Naive B cell (primary cell): ENCODE measurements around the gene PRKCA. TPM values are rescaled to one million over a fixed set of nuclear protein-coding genes. Genes with fewer than 3 reads are reported as not detected.
"Not testable (repeated sequence)": the region's sequence is repeated elsewhere in the genome, so short reads cannot be mapped to it uniquely, and the experiment has no call there.

ENCODE experiments used
- ATAC-seq, 2 donors: fragments of 150-1000 bp; cut with Tn5 transposase; 2 replicates each; pipeline ENCODE4 v1.10.0; 2021; ENCODE audit warnings: low read depth in 2 of 2, mild to moderate bottlenecking in 2 of 2, moderate library complexity in 2 of 2
- DNase-seq: peaks from one replicate; pipeline ENCODE4 v3.0.0; 2022
- H3K27ac Mint-ChIP-seq, 6 donors: one replicate each; pipeline ENCODE4 v1.8.0; 2020 to 2022; ENCODE audit warnings: mild to moderate bottlenecking in 6 of 6, mixed read lengths in 6 of 6, moderate library complexity in 5 of 6, inconsistent platforms in 2 of 6
- H3K27me3 Mint-ChIP-seq, 3 donors: one replicate each; pipeline ENCODE4 v1.8.0; 2021 to 2022; ENCODE audit warnings: mixed read lengths in 3 of 3, mild to moderate bottlenecking in 1 of 3
- H3K36me3 Mint-ChIP-seq, 2 donors: one replicate each; pipeline ENCODE4 v1.8.0; 2020 to 2022; ENCODE audit warnings: mixed read lengths in 2 of 2, inconsistent platforms in 1 of 2, mild to moderate bottlenecking in 1 of 2
- H3K4me1 Mint-ChIP-seq, 3 donors: one replicate each; pipeline ENCODE4 v1.8.0; 2020 to 2022; ENCODE audit warnings: mixed read lengths in 3 of 3, inconsistent platforms in 1 of 3, mild to moderate bottlenecking in 1 of 3, moderate library complexity in 1 of 3
- H3K4me3 Mint-ChIP-seq, 8 donors: one replicate each; pipeline ENCODE4 v1.8.0; 2020 to 2022; ENCODE audit warnings: mild to moderate bottlenecking in 8 of 8, mixed read lengths in 8 of 8, moderate library complexity in 8 of 8, inconsistent platforms in 2 of 8
- H3K9me3 Mint-ChIP-seq, 7 donors: one replicate each; pipeline ENCODE4 v1.8.0; 2020 to 2022; ENCODE audit warnings: mixed read lengths in 7 of 7, mild to moderate bottlenecking in 5 of 7, inconsistent platforms in 2 of 7, moderate library complexity in 1 of 7
- polyA plus RNA-seq, 6 donors: library from polyadenylated mRNA; unstranded; fragments of 300-500 nt; fragmentation: Illumina TruSeq; gene quantifications; one replicate each; pipeline ENCODE4 v1.2.3, GENCODE V29; 2021; ENCODE audit warnings: low read depth in 6 of 6

The PRKCA gene
- polyA plus RNA-seq, 6 donors from 2014 or later: 0.03 to 0.06 TPM; not detected in 4

GRCh38 chr17:66275651-66276050 lies 26.8 kb upstream of the PRKCA start:
- Mint-ChIP-seq H3K4me1 (no peaks in the 10 kb centered on the region), H3K27me3 (peaks cover 2 to 15% (median 11%) of the 10 kb centered on the region in 3 donors), H3K27ac (peak overlapping the region in 1 of 6 donors; percentile 71), H3K9me3 (peaks cover 0 to 13% (median 0%) of the 10 kb centered on the region in 7 donors), H3K36me3 (no peaks in the 10 kb centered on the region), H3K4me3 (no peak overlapping the region)
- DNase-seq: no peak
- no peak for ATAC-seq

GRCh38 chr17:66276328-66276937 lies 26.0 kb upstream of the PRKCA start:
- Mint-ChIP-seq H3K4me3 (no peak overlapping the region), H3K27me3 (peaks cover 0 to 15% (median 11%) of the 10 kb centered on the region in 3 donors), H3K27ac (no peak overlapping the region), H3K9me3 (peaks cover 0 to 6% (median 0%) of the 10 kb centered on the region in 7 donors), H3K36me3 (no peaks in the 10 kb centered on the region), H3K4me1 (no peaks in the 10 kb centered on the region)
- DNase-seq: no peak
- ATAC-seq: no peak

GRCh38 chr17:66277191-66277590 lies 25.2 kb upstream of the PRKCA start:
- Mint-ChIP-seq H3K27ac (peak overlapping the region in 1 of 6 donors; percentile 47), H3K4me1 (no peaks in the 10 kb centered on the region), H3K36me3 (no peaks in the 10 kb centered on the region), H3K9me3 (no peaks in the 10 kb centered on the region), H3K27me3 (peaks cover 0 to 16% (median 10%) of the 10 kb centered on the region in 3 donors), H3K4me3 (no peak overlapping the region)
- DNase-seq (no peak), ATAC-seq (no peak)

GRCh38 chr17:66281661-66282369 lies 20.6 kb upstream of the PRKCA start:
- no peaks in the 10 kb centered on the region for H3K36me3 Mint-ChIP-seq
- H3K9me3 Mint-ChIP-seq: peaks cover 0 to 2% (median 0%) of the 10 kb centered on the region in 7 donors
- H3K27ac Mint-ChIP-seq: no peak overlapping the region
- no peak overlapping the region for H3K4me3 Mint-ChIP-seq
- no peak for ATAC-seq
- peaks cover 11 to 25% (median 17%) of the 10 kb centered on the region in 3 donors for H3K27me3 Mint-ChIP-seq
- H3K4me1 Mint-ChIP-seq: no peaks in the 10 kb centered on the region
- DNase-seq: no peak

- no peak overlapping the region for H3K4me3 Mint-ChIP-seq
- H3K9me3 Mint-ChIP-seq: peaks cover 0 to 2% (median 0%) of the 10 kb centered on the region in 7 donors
- H3K36me3 Mint-ChIP-seq: no peaks in the 10 kb centered on the region
- no peak for ATAC-seq
- no peaks in the 10 kb centered on the region for H3K4me1 Mint-ChIP-seq
- no peak for DNase-seq
- H3K27me3 Mint-ChIP-seq: peaks cover 19 to 40% (median 31%) of the 10 kb centered on the region in 3 donors
- no peak overlapping the region for H3K27ac Mint-ChIP-seq
Observed at GRCh38 chr17:66283296-66283934, 19.0 kb upstream of the PRKCA start.

GRCh38 chr17:66283971-66284370 lies 18.4 kb upstream of the PRKCA start:
- peaks cover 0 to 2% (median 0%) of the 10 kb centered on the region in 7 donors for H3K9me3 Mint-ChIP-seq
- ATAC-seq (no peak), DNase-seq (no peak)
- H3K4me1 Mint-ChIP-seq: no peaks in the 10 kb centered on the region
- H3K4me3 Mint-ChIP-seq: no peak overlapping the region
- H3K27me3 Mint-ChIP-seq: peaks cover 19 to 40% (median 32%) of the 10 kb centered on the region in 3 donors
- H3K36me3 Mint-ChIP-seq: no peaks in the 10 kb centered on the region
- no peak overlapping the region for H3K27ac Mint-ChIP-seq

GRCh38 chr17:66285149-66285548 lies 17.3 kb upstream of the PRKCA start:
- ATAC-seq (no peak), DNase-seq (no peak)
- Mint-ChIP-seq H3K4me1 (no peaks in the 10 kb centered on the region), H3K36me3 (no peaks in the 10 kb centered on the region), H3K27ac (peak overlapping the region in 1 of 6 donors; percentile 62), H3K4me3 (no peak overlapping the region), H3K9me3 (peaks cover 0 to 2% (median 0%) of the 10 kb centered on the region in 7 donors), H3K27me3 (peaks cover 19 to 40% (median 32%) of the 10 kb centered on the region in 3 donors)

- Mint-ChIP-seq H3K27me3 (peaks cover 17 to 29% (median 28%) of the 10 kb centered on the region in 3 donors), H3K4me3 (no peak overlapping the region), H3K4me1 (no peaks in the 10 kb centered on the region), H3K27ac (peak overlapping the region in 1 of 6 donors; percentile 10), H3K9me3 (peaks cover 0 to 2% (median 0%) of the 10 kb centered on the region in 7 donors), H3K36me3 (no peaks in the 10 kb centered on the region)
- DNase-seq: no peak
- no peak for ATAC-seq
Observed at GRCh38 chr17:66287911-66288310, 14.5 kb upstream of the PRKCA start.

GRCh38 chr17:66290101-66290722 lies 12.2 kb upstream of the PRKCA start:
- Mint-ChIP-seq H3K4me1 (no peaks in the 10 kb centered on the region), H3K4me3 (no peak overlapping the region), H3K27ac (no peak overlapping the region), H3K9me3 (peaks cover 0 to 2% (median 0%) of the 10 kb centered on the region in 7 donors), H3K36me3 (no peaks in the 10 kb centered on the region), H3K27me3 (peaks cover 12 to 23% (median 21%) of the 10 kb centered on the region in 3 donors)
- ATAC-seq (no peak), DNase-seq (no peak)

- Mint-ChIP-seq H3K9me3 (no peaks in the 10 kb centered on the region), H3K4me1 (no peaks in the 10 kb centered on the region)
- no peak for ATAC-seq
Observed at GRCh38 chr17:66292353-66292752, 10.1 kb upstream of the PRKCA start.

GRCh38 chr17:66296289-66296725 lies 6.1 kb upstream of the PRKCA start:
- no peak for ATAC-seq
- Mint-ChIP-seq H3K4me3 (no peak overlapping the region), H3K4me1 (peaks cover 0 to under 1% (median 0%) of the 10 kb centered on the region in 3 donors), H3K27ac (no peak overlapping the region), H3K9me3 (peaks cover 0 to 3% (median 0%) of the 10 kb centered on the region in 7 donors), H3K27me3 (peaks cover 36 to 41% (median 41%) of the 10 kb centered on the region in 3 donors), H3K36me3 (peaks cover 0 to 1% of the 10 kb centered on the region in 2 donors)
- DNase-seq: no peak

More at GRCh38 chr17:66292353-66292752, 10.1 kb upstream of the PRKCA start:
- H3K36me3 Mint-ChIP-seq: no peaks in the 10 kb centered on the region
- no peak overlapping the region for H3K27ac Mint-ChIP-seq
- no peak overlapping the region for H3K4me3 Mint-ChIP-seq
- peaks cover 16 to 24% (median 20%) of the 10 kb centered on the region in 3 donors for H3K27me3 Mint-ChIP-seq
- no peak for DNase-seq

GRCh38 chr17:66297443-66297842 lies 5.0 kb upstream of the PRKCA start:
- not testable (repeated sequence) for H3K4me1 Mint-ChIP-seq, DNase-seq, H3K9me3 Mint-ChIP-seq, H3K4me3 Mint-ChIP-seq, H3K36me3 Mint-ChIP-seq, ATAC-seq, H3K27ac Mint-ChIP-seq
- peaks cover 43 to 49% (median 47%) of the 10 kb centered on the region in 3 donors for H3K27me3 Mint-ChIP-seq

- H3K36me3 Mint-ChIP-seq: peaks cover 0 to 9% of the 10 kb centered on the region in 2 donors
- H3K4me3 Mint-ChIP-seq: peak overlapping the region in 2 of 8 donors; percentile 7 to 86
- H3K27me3 Mint-ChIP-seq: peaks cover 51 to 64% (median 57%) of the 10 kb centered on the region in 3 donors
- H3K27ac Mint-ChIP-seq: no peak overlapping the region
- H3K4me1 Mint-ChIP-seq: peaks cover 8 to 11% (median 8%) of the 10 kb centered on the region in 3 donors
- peaks cover 0 to 3% (median 0%) of the 10 kb centered on the region in 7 donors for H3K9me3 Mint-ChIP-seq
- ATAC-seq: no peak
- DNase-seq: no peak
Observed at GRCh38 chr17:66299711-66300110, 2.7 kb upstream of the PRKCA start.
